HG03521 (cell line): ENCODE measurements around the gene MIB1.
"Not testable (repeated sequence)": the region's sequence is repeated elsewhere in the genome, so short reads cannot be mapped to it uniquely, and the experiment has no call there.

ENCODE experiments used
- ATAC-seq: cut with Tn5 transposase; IDR thresholded peaks from one replicate; pipeline ENCODE4 v1.9.1; 2021; ENCODE audit warnings: mild to moderate bottlenecking, moderate library complexity; ENCODE audit not compliant: unreplicated experiment

Gene MIB1

GRCh38 chr18:21742315-21742687 is 1.7 kb downstream of the MIB1 start:
- no peak for ATAC-seq

GRCh38 chr18:21743166-21743832 is 2.7 kb downstream of the MIB1 start:
- no peak for ATAC-seq

- no peak for ATAC-seq
Observed at GRCh38 chr18:21745231-21745630, 4.6 kb downstream of the MIB1 start.

- no peak for ATAC-seq
Observed at GRCh38 chr18:21747268-21747667, 6.7 kb downstream of the MIB1 start.

GRCh38 chr18:21747764-21748693 is 7.4 kb downstream of the MIB1 start:
- no peak for ATAC-seq

- ATAC-seq: no peak
Observed at GRCh38 chr18:21757833-21758232, 17.2 kb downstream of the MIB1 start.

GRCh38 chr18:21759836-21760235 is 19.2 kb downstream of the MIB1 start:
- no peak for ATAC-seq

- no peak for ATAC-seq
Observed at GRCh38 chr18:21760321-21760720, 19.7 kb downstream of the MIB1 start.

GRCh38 chr18:21761471-21762115 is 21.0 kb downstream of the MIB1 start:
- ATAC-seq: no peak

GRCh38 chr18:21762181-21762772 is 21.7 kb downstream of the MIB1 start:
- no peak for ATAC-seq

- ATAC-seq: no peak
Observed at GRCh38 chr18:21763846-21764646, 23.5 kb downstream of the MIB1 start.

GRCh38 chr18:21769206-21769605 is 28.6 kb downstream of the MIB1 start:
- no peak for ATAC-seq

GRCh38 chr18:21774722-21775121 is 34.1 kb downstream of the MIB1 start:
- ATAC-seq: no peak

GRCh38 chr18:21777814-21778213 is 37.2 kb downstream of the MIB1 start:
- ATAC-seq: no peak

- no peak for ATAC-seq
Observed at GRCh38 chr18:21786526-21786925, 45.9 kb downstream of the MIB1 start.

GRCh38 chr18:21796089-21796488 is 55.5 kb downstream of the MIB1 start:
- not testable (repeated sequence) for ATAC-seq

- no peak for ATAC-seq
Observed at GRCh38 chr18:21798126-21798525, 57.5 kb downstream of the MIB1 start.

- no peak for ATAC-seq
Observed at GRCh38 chr18:21799721-21800120, 59.1 kb downstream of the MIB1 start.

- no peak for ATAC-seq
Observed at GRCh38 chr18:21803495-21803894, 62.9 kb downstream of the MIB1 start.

- ATAC-seq: no peak
Observed at GRCh38 chr18:21805771-21806366, 65.3 kb downstream of the MIB1 start.
